ENCODE results near the gene PTPRC.

DNA sequence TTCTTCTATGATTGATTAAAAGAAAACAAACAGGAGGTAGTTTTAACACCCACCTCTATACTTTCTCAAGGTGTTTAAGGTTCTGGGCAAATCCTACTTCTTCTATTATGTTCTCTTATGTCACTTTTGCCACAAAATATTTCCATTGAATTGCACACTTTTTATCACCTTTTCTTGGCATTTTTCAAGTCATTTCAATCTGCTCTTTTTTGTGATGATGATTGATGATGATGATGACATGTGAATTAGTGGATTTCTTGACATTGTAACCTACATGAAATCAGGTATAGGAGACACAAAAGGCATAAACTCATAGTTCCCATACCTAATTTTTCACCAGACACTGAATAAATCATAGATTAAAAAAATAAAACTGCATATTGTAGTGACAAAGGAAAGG is 4.1 kb downstream of the PTPRC start:
- TF ChIP-seq YY1 (IDR thresholded peaks at IDR 0.05; ENCODE audit: insufficient read depth, insufficient read length) (no peak), ZNF274 (IDR thresholded peaks at IDR 0.05; ENCODE audit: low read depth, low read length) (no peak), SUZ12 (IDR thresholded peaks at IDR 0.05; ENCODE audit: extremely low read depth, insufficient read depth, insufficient read length) (no peak)
